HEK293T (cell line): Measurements from ENCODE around the gene BCAP29.

Experiments
- FOXM1 ChIP-seq: fragments of 450-650 bp; IDR thresholded peaks from 2 replicates; pipeline ENCODE4 v1.6.1; 2017; ENCODE audit warnings: mild to moderate bottlenecking, borderline replicate concordance
- HDGF ChIP-seq: fragments of 450-650 bp; IDR thresholded peaks from 2 replicates; pipeline ENCODE4 v1.6.1; 2017; ENCODE audit warnings: antibody characterized with exemption, borderline replicate concordance
- NFRKB ChIP-seq: fragments of 450-650 bp; IDR thresholded peaks from 2 replicates; pipeline ENCODE4 v1.6.1; 2016; ENCODE audit warnings: mild to moderate bottlenecking, moderate library complexity
- SUZ12 ChIP-seq: fragments of 450-650 bp; IDR thresholded peaks from 2 replicates; pipeline ENCODE4 v1.6.1; 2016; ENCODE audit warnings: mild to moderate bottlenecking
- TARDBP ChIP-seq: fragments of 450-650 bp; IDR thresholded peaks from 2 replicates; pipeline ENCODE4 v1.6.1; 2016

DNA sequence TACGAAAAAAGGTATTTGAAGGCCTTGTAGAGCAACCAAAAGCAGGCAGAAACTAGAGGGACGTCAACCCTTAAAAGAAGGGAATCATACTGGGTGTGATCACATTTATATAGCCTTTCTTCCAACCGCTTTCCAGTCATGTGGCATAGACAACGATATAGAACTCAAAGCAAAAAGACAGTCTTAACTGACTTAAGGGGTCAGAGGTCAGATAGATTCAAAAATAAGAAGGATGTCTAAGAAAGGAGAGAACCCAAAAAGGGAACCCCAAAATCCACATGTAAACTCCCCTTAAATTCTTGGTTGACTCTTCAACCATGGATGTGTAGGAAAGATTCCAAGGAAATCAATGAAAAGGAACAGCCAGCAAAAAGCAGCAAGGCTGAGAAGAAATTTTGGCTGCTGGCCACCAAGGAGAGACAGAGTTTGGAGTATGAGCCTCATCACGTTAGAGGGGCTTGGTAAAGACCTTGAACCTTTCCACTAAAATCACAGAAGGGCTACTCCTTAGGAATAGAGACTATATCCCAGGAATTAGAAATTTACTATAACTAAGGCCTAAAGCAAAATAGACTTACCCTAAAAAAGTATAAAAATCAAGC lies 8.6 kb downstream of the BCAP29 start:
- TF ChIP-seq FOXM1 (no peak), NFRKB (no peak), SUZ12 (no peak), HDGF (no peak), TARDBP (no peak)
